NT2/D1 (cell line): Measurements from ENCODE around the gene CDKN2B-AS1.
"Not testable (repeated sequence)": the region's sequence is repeated elsewhere in the genome, so short reads cannot be mapped to it uniquely, and the experiment has no call there.

Experiments
- DNase-seq: peaks from one replicate; pipeline ENCODE4 v3.0.0-alpha.2; 2011; ENCODE audit warnings: low read depth, low spot score
- H3K27me3 ChIP-seq: 2 replicates; pipeline ENCODE4 v1.6.0; 2011; ENCODE audit warnings: mild to moderate bottlenecking; ENCODE audit not compliant: insufficient read length, insufficient read depth
- H3K36me3 ChIP-seq: 2 replicates; pipeline ENCODE4 v1.6.1; 2011; ENCODE audit warnings: mild to moderate bottlenecking, low read length, mixed read lengths; ENCODE audit not compliant: insufficient read depth, insufficient read length
- H3K4me1 ChIP-seq: 2 replicates; pipeline ENCODE4 v1.5.1; 2011; ENCODE audit not compliant: insufficient read depth, insufficient read length
- H3K4me3 ChIP-seq: 2 replicates; pipeline ENCODE4 v1.5.1; 2011; ENCODE audit warnings: low read depth; ENCODE audit not compliant: insufficient read length
- H3K9ac ChIP-seq: 2 replicates; pipeline ENCODE4 v1.6.0; 2011; ENCODE audit warnings: low read depth; ENCODE audit not compliant: insufficient read length
- H3K9me3 ChIP-seq: 2 replicates; pipeline ENCODE4 v1.5.1; 2011; ENCODE audit warnings: mild to moderate bottlenecking, low read length; ENCODE audit not compliant: insufficient read depth
- SUZ12 ChIP-seq: IDR thresholded peaks from 2 replicates; pipeline ENCODE4 v1.6.1; 2011; ENCODE audit not compliant: insufficient read length, insufficient read depth; ENCODE audit errors: extremely low read depth
- YY1 ChIP-seq: IDR thresholded peaks from 2 replicates; pipeline ENCODE4 v1.6.1; 2011; ENCODE audit not compliant: insufficient read length, insufficient read depth
- ZNF274 ChIP-seq: IDR thresholded peaks from 2 replicates; pipeline ENCODE4 v1.6.1; 2011; ENCODE audit warnings: mild to moderate bottlenecking, low read depth, low read length

CDKN2B-AS1 gene

GRCh38 chr9:22050924-22051323, 56.3 kb downstream of the CDKN2B-AS1 start:
- no peaks in the 10 kb centered on the region for H3K36me3 ChIP-seq
- no peak for TF ChIP-seq YY1
- no peak for TF ChIP-seq SUZ12
- no peak for DNase-seq
- no peaks in the 10 kb centered on the region for H3K9me3 ChIP-seq
- no peak overlapping the region for H3K4me3 ChIP-seq
- H3K4me1 ChIP-seq, result no peaks in the 10 kb centered on the region
- no peaks in the 10 kb centered on the region for H3K27me3 ChIP-seq
- H3K9ac ChIP-seq, result no peak overlapping the region

- no peak for DNase-seq
- H3K4me1 ChIP-seq, result no peaks in the 10 kb centered on the region
- no peaks in the 10 kb centered on the region for H3K27me3 ChIP-seq
- no peaks in the 10 kb centered on the region for H3K9me3 ChIP-seq
- TF ChIP-seq SUZ12, result no peak
- no peak for TF ChIP-seq ZNF274
- no peak for TF ChIP-seq YY1
- no peaks in the 10 kb centered on the region for H3K36me3 ChIP-seq
- no peak overlapping the region for H3K9ac ChIP-seq
- H3K4me3 ChIP-seq, result no peak overlapping the region
These were observed 57.9 kb downstream of the CDKN2B-AS1 start for GRCh38 chr9:22052376-22052945.

- DNase-seq, result no peak
- Histone ChIP-seq H3K36me3 (no peaks in the 10 kb centered on the region), H3K4me3 (no peak overlapping the region), H3K4me1 (no peaks in the 10 kb centered on the region), H3K27me3 (no peaks in the 10 kb centered on the region), H3K9ac (no peak overlapping the region), H3K9me3 (no peaks in the 10 kb centered on the region)
- TF ChIP-seq SUZ12 (no peak), YY1 (no peak), ZNF274 (no peak)
These were observed 58.6 kb downstream of the CDKN2B-AS1 start for GRCh38 chr9:22053178-22053577.

- Histone ChIP-seq H3K36me3 (no peaks in the 10 kb centered on the region), H3K9ac (no peak overlapping the region)
These were observed 59.5 kb downstream of the CDKN2B-AS1 start for GRCh38 chr9:22054076-22054475.

GRCh38 chr9:22054529-22054928, 59.9 kb downstream of the CDKN2B-AS1 start:
- no peak for DNase-seq
- Histone ChIP-seq H3K27me3 (no peaks in the 10 kb centered on the region), H3K9me3 (no peaks in the 10 kb centered on the region), H3K36me3 (no peaks in the 10 kb centered on the region), H3K4me1 (no peaks in the 10 kb centered on the region), H3K9ac (no peak overlapping the region), H3K4me3 (no peak overlapping the region)
- no peak for TF ChIP-seq SUZ12
- TF ChIP-seq ZNF274, result no peak
- TF ChIP-seq YY1, result no peak

More at GRCh38 chr9:22054076-22054475, 59.5 kb downstream of the CDKN2B-AS1 start:
- no peaks in the 10 kb centered on the region for H3K4me1 ChIP-seq
- DNase-seq, result no peak
- no peak for TF ChIP-seq SUZ12
- no peak for TF ChIP-seq YY1
- no peak for TF ChIP-seq ZNF274
- no peaks in the 10 kb centered on the region for H3K9me3 ChIP-seq
- no peaks in the 10 kb centered on the region for H3K27me3 ChIP-seq
- H3K4me3 ChIP-seq, result no peak overlapping the region

GRCh38 chr9:22055090-22055489, 60.5 kb downstream of the CDKN2B-AS1 start:
- H3K9me3 ChIP-seq, result no peaks in the 10 kb centered on the region
- no peak overlapping the region for H3K9ac ChIP-seq
- DNase-seq, result no peak
- TF ChIP-seq SUZ12 (no peak), YY1 (no peak), ZNF274 (no peak)
- H3K36me3 ChIP-seq, result no peaks in the 10 kb centered on the region
- H3K4me3 ChIP-seq, result no peak overlapping the region
- no peaks in the 10 kb centered on the region for H3K27me3 ChIP-seq
- H3K4me1 ChIP-seq, result no peaks in the 10 kb centered on the region

GRCh38 chr9:22056402-22056801, 61.8 kb downstream of the CDKN2B-AS1 start:
- H3K9ac ChIP-seq, result no peak overlapping the region
- H3K9me3 ChIP-seq, result no peaks in the 10 kb centered on the region
- H3K4me1 ChIP-seq, result no peaks in the 10 kb centered on the region
- DNase-seq, result no peak
- no peaks in the 10 kb centered on the region for H3K27me3 ChIP-seq
- TF ChIP-seq YY1 (no peak), SUZ12 (no peak), ZNF274 (no peak)
- H3K36me3 ChIP-seq, result no peaks in the 10 kb centered on the region
- no peak overlapping the region for H3K4me3 ChIP-seq

GRCh38 chr9:22057972-22058371, 63.4 kb downstream of the CDKN2B-AS1 start:
- not testable (repeated sequence) for DNase-seq, H3K9me3 ChIP-seq, H3K4me3 ChIP-seq, H3K4me1 ChIP-seq, H3K9ac ChIP-seq, H3K36me3 ChIP-seq, H3K27me3 ChIP-seq
